Measurements from ENCODE around the gene B3GLCT. TPM values are rescaled to one million over a fixed set of nuclear protein-coding genes. Genes with fewer than 3 reads are reported as not detected.
"Not testable (repeated sequence)": the region's sequence is repeated elsewhere in the genome, so short reads cannot be mapped to it uniquely, and the experiment has no call there.

The B3GLCT gene
- total RNA-seq, 5 donors from 2014 or later (not counting 1 experiment from before 2014, with no cell fraction given), result 3.7 to 5.6 (median 4.7) TPM

GRCh38 chr13:31340848-31341247, 141.1 kb downstream of the B3GLCT start:
- POLR2A ChIA-PET, H3K4me1 Mint-ChIP-seq: not testable (repeated sequence)

GRCh38 chr13:31346891-31347290, 147.1 kb downstream of the B3GLCT start:
- Mint-ChIP-seq H3K9me3 (no peaks in the 10 kb centered on the region), H3K4me1 (no peaks in the 10 kb centered on the region), H3K27me3 (peaks cover 3 to 10% of the 10 kb centered on the region in 2 donors), H3K4me3 (no peak overlapping the region), H3K27ac (no peak overlapping the region), H3K36me3 (no peaks in the 10 kb centered on the region)
- DNase-seq, result no peak
- ChIA-PET POLR2A (no interaction called here), CTCF (no interaction called here)
- H3K9me3 ChIP-seq, result no peaks in the 10 kb centered on the region
- no peaks in the 10 kb centered on the region for H3K36me3 ChIP-seq (ENCODE audit: control insufficient read depth in 2 of 2, extremely low read depth in 1 of 2, insufficient read depth in 1 of 2, low read length in 1 of 2)
- no CpG with 5 or more reads among the region's 2 CpGs for WGBS (ENCODE audit: insufficient coverage)
- H3K4me3 ChIP-seq (ENCODE audit: control insufficient read depth in 1 of 2, extremely low read depth in 1 of 2, low read length in 1 of 2), result no peak overlapping the region
- no peak overlapping the region for H3K27ac ChIP-seq (ENCODE audit: low read length)
- no peaks in the 10 kb centered on the region for H3K4me1 ChIP-seq (ENCODE audit: control insufficient read depth in 1 of 2, extremely low read depth in 1 of 2, insufficient read depth in 2 of 2, low read length in 2 of 2)
- no peak for ATAC-seq (replicated peaks in 1 of 4)
- H3K27me3 ChIP-seq (replicated peaks in 1 of 2; ENCODE audit: control insufficient read depth in 2 of 2, extremely low read depth in 1 of 2, insufficient read depth in 2 of 2, low read length in 1 of 2), result peaks cover 2 to 9% of the 10 kb centered on the region in 2 experiments

More at GRCh38 chr13:31340848-31341247, 141.1 kb downstream of the B3GLCT start:
- H3K36me3 Mint-ChIP-seq; H3K4me1 ChIP-seq (ENCODE audit: control insufficient read depth in 1 of 2, extremely low read depth in 1 of 2, insufficient read depth in 2 of 2, low read length in 2 of 2); H3K4me3 Mint-ChIP-seq; H3K27me3 Mint-ChIP-seq; H3K9me3 ChIP-seq; ATAC-seq (replicated peaks in 1 of 4); H3K27me3 ChIP-seq (replicated peaks in 1 of 2; ENCODE audit: control insufficient read depth in 2 of 2, extremely low read depth in 1 of 2, insufficient read depth in 2 of 2, low read length in 1 of 2); CTCF ChIA-PET; H3K27ac ChIP-seq (ENCODE audit: low read length); H3K36me3 ChIP-seq (ENCODE audit: control insufficient read depth in 2 of 2, extremely low read depth in 1 of 2, insufficient read depth in 1 of 2, low read length in 1 of 2); H3K27ac Mint-ChIP-seq; DNase-seq; H3K4me3 ChIP-seq (ENCODE audit: control insufficient read depth in 1 of 2, extremely low read depth in 1 of 2, low read length in 1 of 2): not testable (repeated sequence)
- 84% methylated on average over 8 of the region's 12 CpGs for WGBS (ENCODE audit: insufficient coverage)
- H3K9me3 Mint-ChIP-seq, result peaks cover 4 to 18% (median 7%) of the 10 kb centered on the region in 3 donors

GRCh38 chr13:31349156-31349555, 149.4 kb downstream of the B3GLCT start:
- no CpG with 5 or more reads among the region's 4 CpGs for WGBS (ENCODE audit: insufficient coverage)
- H3K36me3 Mint-ChIP-seq, result no peaks in the 10 kb centered on the region
- H3K27ac Mint-ChIP-seq, result no peak overlapping the region
- no peaks in the 10 kb centered on the region for H3K9me3 Mint-ChIP-seq
- POLR2A ChIA-PET, result no interaction called here
- H3K4me3 ChIP-seq (ENCODE audit: control insufficient read depth in 1 of 2, extremely low read depth in 1 of 2, low read length in 1 of 2), result no peak overlapping the region
- CTCF ChIA-PET, result no interaction called here
- H3K27me3 ChIP-seq (replicated peaks in 1 of 2; ENCODE audit: control insufficient read depth in 2 of 2, extremely low read depth in 1 of 2, insufficient read depth in 2 of 2, low read length in 1 of 2), result peaks cover 4 to 17% of the 10 kb centered on the region in 2 experiments
- H3K36me3 ChIP-seq (ENCODE audit: control insufficient read depth in 2 of 2, extremely low read depth in 1 of 2, insufficient read depth in 1 of 2, low read length in 1 of 2), result no peaks in the 10 kb centered on the region
- H3K4me1 Mint-ChIP-seq, result no peaks in the 10 kb centered on the region
- DNase-seq (no peak), ATAC-seq (replicated peaks in 1 of 4) (no peak)
- no peaks in the 10 kb centered on the region for H3K9me3 ChIP-seq
- H3K27me3 Mint-ChIP-seq, result peaks cover 3 to 15% of the 10 kb centered on the region in 2 donors
- H3K27ac ChIP-seq (ENCODE audit: low read length), result no peak overlapping the region
- no peak overlapping the region for H3K4me3 Mint-ChIP-seq
- H3K4me1 ChIP-seq (ENCODE audit: control insufficient read depth in 1 of 2, extremely low read depth in 1 of 2, insufficient read depth in 2 of 2, low read length in 2 of 2), result no peaks in the 10 kb centered on the region

- Histone ChIP-seq H3K36me3 (ENCODE audit: control insufficient read depth in 2 of 2, extremely low read depth in 1 of 2, insufficient read depth in 1 of 2, low read length in 1 of 2) (no peaks in the 10 kb centered on the region), H3K9me3 (no peaks in the 10 kb centered on the region), H3K4me3 (ENCODE audit: control insufficient read depth in 1 of 2, extremely low read depth in 1 of 2, low read length in 1 of 2) (no peak overlapping the region), H3K4me1 (ENCODE audit: control insufficient read depth in 1 of 2, extremely low read depth in 1 of 2, insufficient read depth in 2 of 2, low read length in 2 of 2) (no peaks in the 10 kb centered on the region), H3K27me3 (replicated peaks in 1 of 2; ENCODE audit: control insufficient read depth in 2 of 2, extremely low read depth in 1 of 2, insufficient read depth in 2 of 2, low read length in 1 of 2) (peaks cover 4 to 17% of the 10 kb centered on the region in 2 experiments), H3K27ac (ENCODE audit: low read length) (no peak overlapping the region)
- ATAC-seq (replicated peaks in 1 of 4) (no peak), DNase-seq (no peak)
- ChIA-PET CTCF (no interaction called here), POLR2A (no interaction called here)
- Mint-ChIP-seq H3K27ac (no peak overlapping the region), H3K9me3 (peaks cover 6 to 9% (median 6%) of the 10 kb centered on the region in 3 donors), H3K4me1 (no peaks in the 10 kb centered on the region), H3K36me3 (peaks cover 3% of the 10 kb centered on the region), H3K4me3 (no peak overlapping the region), H3K27me3 (peaks cover 3 to 15% of the 10 kb centered on the region in 2 donors)
- 80% methylated on average over 3 of the region's 5 CpGs for WGBS (ENCODE audit: insufficient coverage)
Observed at GRCh38 chr13:31350560-31350959, 150.8 kb downstream of the B3GLCT start.

- Mint-ChIP-seq H3K36me3 (peaks cover 3% of the 10 kb centered on the region), H3K9me3 (peaks cover 11 to 17% (median 14%) of the 10 kb centered on the region in 3 donors), H3K27ac (no peak overlapping the region), H3K27me3 (peaks cover 3 to 15% of the 10 kb centered on the region in 2 donors), H3K4me1 (no peaks in the 10 kb centered on the region), H3K4me3 (no peak overlapping the region)
- no peaks in the 10 kb centered on the region for H3K36me3 ChIP-seq (ENCODE audit: control insufficient read depth in 2 of 2, extremely low read depth in 1 of 2, insufficient read depth in 1 of 2, low read length in 1 of 2)
- CTCF ChIA-PET, result no interaction called here
- H3K4me1 ChIP-seq (ENCODE audit: control insufficient read depth in 1 of 2, extremely low read depth in 1 of 2, insufficient read depth in 2 of 2, low read length in 2 of 2), result no peaks in the 10 kb centered on the region
- no peak for ATAC-seq (replicated peaks in 1 of 4)
- H3K27me3 ChIP-seq (replicated peaks in 1 of 2; ENCODE audit: control insufficient read depth in 2 of 2, extremely low read depth in 1 of 2, insufficient read depth in 2 of 2, low read length in 1 of 2), result peaks cover 4 to 17% of the 10 kb centered on the region in 2 experiments
- no peak overlapping the region for H3K27ac ChIP-seq (ENCODE audit: low read length)
- DNase-seq, result no peak
- no peak overlapping the region for H3K4me3 ChIP-seq (ENCODE audit: control insufficient read depth in 1 of 2, extremely low read depth in 1 of 2, low read length in 1 of 2)
- POLR2A ChIA-PET, result no interaction called here
- 50% methylated on average over 2 of the region's 2 CpGs for WGBS (ENCODE audit: insufficient coverage)
- no peaks in the 10 kb centered on the region for H3K9me3 ChIP-seq
Observed at GRCh38 chr13:31351376-31351775, 151.6 kb downstream of the B3GLCT start.

- peaks cover 3 to 15% of the 10 kb centered on the region in 2 donors for H3K27me3 Mint-ChIP-seq
Observed at GRCh38 chr13:31352467-31352866, 152.7 kb downstream of the B3GLCT start.

GRCh38 chr13:31355001-31355400, 155.2 kb downstream of the B3GLCT start:
- Histone ChIP-seq H3K9me3 (no peaks in the 10 kb centered on the region), H3K36me3 (ENCODE audit: control insufficient read depth in 2 of 2, extremely low read depth in 1 of 2, insufficient read depth in 1 of 2, low read length in 1 of 2) (no peaks in the 10 kb centered on the region), H3K4me1 (ENCODE audit: control insufficient read depth in 1 of 2, extremely low read depth in 1 of 2, insufficient read depth in 2 of 2, low read length in 2 of 2) (no peaks in the 10 kb centered on the region), H3K4me3 (ENCODE audit: control insufficient read depth in 1 of 2, extremely low read depth in 1 of 2, low read length in 1 of 2) (no peak overlapping the region), H3K27me3 (replicated peaks in 1 of 2; ENCODE audit: control insufficient read depth in 2 of 2, extremely low read depth in 1 of 2, insufficient read depth in 2 of 2, low read length in 1 of 2) (peaks cover 4 to 10% of the 10 kb centered on the region in 2 experiments), H3K27ac (ENCODE audit: low read length) (no peak overlapping the region)
- ATAC-seq (replicated peaks in 1 of 4) (no peak), DNase-seq (no peak)
- WGBS (ENCODE audit: insufficient coverage), result 75% methylated on average over 1 of the region's 1 CpG
- peaks cover 3 to 15% of the 10 kb centered on the region in 2 donors for H3K27me3 Mint-ChIP-seq
- no peak overlapping the region for H3K27ac Mint-ChIP-seq
- ChIA-PET POLR2A (no interaction called here), CTCF (no interaction called here)
- no peaks in the 10 kb centered on the region for H3K4me1 Mint-ChIP-seq
- peaks cover 3% of the 10 kb centered on the region for H3K36me3 Mint-ChIP-seq
- H3K9me3 Mint-ChIP-seq, result peaks cover 11 to 18% (median 14%) of the 10 kb centered on the region in 3 donors
- H3K4me3 Mint-ChIP-seq, result no peak overlapping the region

More at GRCh38 chr13:31352467-31352866, 152.7 kb downstream of the B3GLCT start:
- 30% methylated on average over 24 of the region's 24 CpGs for WGBS (ENCODE audit: insufficient coverage)
- no peaks in the 10 kb centered on the region for H3K4me1 Mint-ChIP-seq
- Histone ChIP-seq H3K4me3 (ENCODE audit: control insufficient read depth in 1 of 2, extremely low read depth in 1 of 2, low read length in 1 of 2) (no peak overlapping the region), H3K9me3 (no peaks in the 10 kb centered on the region), H3K27ac (ENCODE audit: low read length) (no peak overlapping the region), H3K27me3 (replicated peaks in 1 of 2; ENCODE audit: control insufficient read depth in 2 of 2, extremely low read depth in 1 of 2, insufficient read depth in 2 of 2, low read length in 1 of 2) (peaks cover 4 to 14% of the 10 kb centered on the region in 2 experiments), H3K4me1 (ENCODE audit: control insufficient read depth in 1 of 2, extremely low read depth in 1 of 2, insufficient read depth in 2 of 2, low read length in 2 of 2) (no peaks in the 10 kb centered on the region), H3K36me3 (ENCODE audit: control insufficient read depth in 2 of 2, extremely low read depth in 1 of 2, insufficient read depth in 1 of 2, low read length in 1 of 2) (no peaks in the 10 kb centered on the region)
- DNase-seq (no peak), ATAC-seq (replicated peaks in 1 of 4) (no peak)
- peaks cover 11 to 18% (median 14%) of the 10 kb centered on the region in 3 donors for H3K9me3 Mint-ChIP-seq
- H3K4me3 Mint-ChIP-seq, result no peak overlapping the region
- ChIA-PET CTCF (no interaction called here), POLR2A (no interaction called here)
- H3K36me3 Mint-ChIP-seq, result peaks cover 3% of the 10 kb centered on the region
- no peak overlapping the region for H3K27ac Mint-ChIP-seq
